Activated CD8-positive, alpha-beta T cell treated with anti-CD3 and anti-CD28 coated beads for 36 hours (primary cell): Measurements from ENCODE around the gene B3GNT9. TPM values are rescaled to one million over a fixed set of nuclear protein-coding genes. Genes with fewer than 3 reads are reported as not detected.

Experiments
- ATAC-seq: fragments of 200-7000 bp; cut with Tn5 transposase; one replicate; pipeline ENCODE4 v1.10.0; 2021; ENCODE audit warnings: mild to moderate bottlenecking, moderate library complexity
- CTCF ChIA-PET: fragments of 350-600 bp; sonication (Branson Sonifier 250); formaldehyde crosslinking; loops from one replicate; lab custom pipeline; 2021; ENCODE audit warnings: antibody characterized with exemption; lab: Charles Lee
- POLR2A ChIA-PET: fragments of 350-600 bp; sonication (Branson Sonifier 250); formaldehyde crosslinking; loops from one replicate; lab custom pipeline; 2021; ENCODE audit warnings: antibody characterized with exemption; lab: Charles Lee
- DNase-seq: peaks from one replicate; pipeline ENCODE4 v3.0.0-alpha.2; 2020
- H3K27ac Mint-ChIP-seq: one replicate; pipeline ENCODE4 v1.8.0; 2021; ENCODE audit warnings: mild to moderate bottlenecking, mixed read lengths
- H3K27me3 Mint-ChIP-seq: one replicate; pipeline ENCODE4 v1.8.0; 2021; ENCODE audit warnings: mixed read lengths
- H3K36me3 Mint-ChIP-seq: one replicate; pipeline ENCODE4 v1.8.0; 2021; ENCODE audit warnings: low read depth, mixed read lengths
- H3K4me1 Mint-ChIP-seq: one replicate; pipeline ENCODE4 v1.8.0; 2021; ENCODE audit warnings: low read depth, mixed read lengths
- H3K4me3 Mint-ChIP-seq: one replicate; pipeline ENCODE4 v1.8.0; 2021; ENCODE audit warnings: mild to moderate bottlenecking, moderate library complexity, mixed read lengths
- H3K9me3 Mint-ChIP-seq: one replicate; pipeline ENCODE4 v1.8.0; 2021; ENCODE audit warnings: mixed read lengths
- CTCF ChIP-seq: fragments of 200-600 bp; IDR thresholded peaks from one replicate; pipeline ENCODE4 v1.8.0; 2022; ENCODE audit warnings: antibody characterized with exemption, mild to moderate bottlenecking
- intact Hi-C: fragments of 100-400 bp; cut with micrococcal nuclease; formaldehyde crosslinking; loops from one replicate; pipeline ENCODE4 v1.10.0; 2022
- total RNA-seq, 2 experiments: library from RNA; stranded (reverse); gene quantifications; one replicate each; pipeline ENCODE4 v1.2.3, GENCODE V29; 2021

The B3GNT9 gene
- total RNA-seq, 2 experiments from 2014 or later = 2.1 to 2.5 TPM

- no peak for ATAC-seq
- peak; percentile 30 for DNase-seq
- Mint-ChIP-seq H3K27ac (no peak overlapping the region), H3K27me3 (peaks cover 24% of the 10 kb centered on the region), H3K36me3 (peaks cover 16% of the 10 kb centered on the region), H3K4me1 (peaks cover 41% of the 10 kb centered on the region), H3K4me3 (no peak overlapping the region), H3K9me3 (no peaks in the 10 kb centered on the region)
- CTCF ChIA-PET = interaction anchor here (1.0 to 15.9 kb wide), 27 partner anchors 10 to 275 kb away, joined by 3 to 209 read pairs (median 12); partner anchors contain the start of genes CES3, HSF4 and NOL3
- intact Hi-C loops = loop anchor here (5.0 kb wide), 4 partner anchors 124 to 204 kb away; no protein-coding TSS in a partner anchor
- TF ChIP-seq CTCF = no peak
- POLR2A ChIA-PET = interaction anchor here (1.1 to 1.7 kb wide), 2 partner anchors 21 to 125 kb away, joined by 4 read pairs; no protein-coding TSS in a partner anchor
These were observed 5.5 kb upstream of the B3GNT9 start for GRCh38 chr16:67156143-67156844.

- peaks cover 43% of the 10 kb centered on the region for H3K4me1 Mint-ChIP-seq
- intact Hi-C loops = loop anchor here (5.0 kb wide), 4 partner anchors 123 to 203 kb away; no protein-coding TSS in a partner anchor
- ATAC-seq (peak; percentile 26), DNase-seq (peak; percentile 80)
- peaks cover 13% of the 10 kb centered on the region for H3K36me3 Mint-ChIP-seq
- POLR2A ChIA-PET = interaction anchor here (0.8 to 1.1 kb wide), 7 partner anchors 22 to 177 kb away, joined by 3 to 5 read pairs (median 3); partner anchors contain the start of gene EXOC3L1
- TF ChIP-seq CTCF = peak; percentile 98
- CTCF ChIA-PET = interaction anchor here (0.6 to 15.9 kb wide), 70 partner anchors 8 to 274 kb away, joined by 3 to 209 read pairs (median 6); partner anchors contain the start of genes CBFB, CES3, CES4A and EXOC3L1
- H3K4me3 Mint-ChIP-seq = peak overlapping the region; percentile 66
- no peak overlapping the region for H3K27ac Mint-ChIP-seq
- no peaks in the 10 kb centered on the region for H3K9me3 Mint-ChIP-seq
- H3K27me3 Mint-ChIP-seq = peaks cover 27% of the 10 kb centered on the region
These were observed 4.7 kb upstream of the B3GNT9 start for GRCh38 chr16:67155295-67156142.

DNA sequence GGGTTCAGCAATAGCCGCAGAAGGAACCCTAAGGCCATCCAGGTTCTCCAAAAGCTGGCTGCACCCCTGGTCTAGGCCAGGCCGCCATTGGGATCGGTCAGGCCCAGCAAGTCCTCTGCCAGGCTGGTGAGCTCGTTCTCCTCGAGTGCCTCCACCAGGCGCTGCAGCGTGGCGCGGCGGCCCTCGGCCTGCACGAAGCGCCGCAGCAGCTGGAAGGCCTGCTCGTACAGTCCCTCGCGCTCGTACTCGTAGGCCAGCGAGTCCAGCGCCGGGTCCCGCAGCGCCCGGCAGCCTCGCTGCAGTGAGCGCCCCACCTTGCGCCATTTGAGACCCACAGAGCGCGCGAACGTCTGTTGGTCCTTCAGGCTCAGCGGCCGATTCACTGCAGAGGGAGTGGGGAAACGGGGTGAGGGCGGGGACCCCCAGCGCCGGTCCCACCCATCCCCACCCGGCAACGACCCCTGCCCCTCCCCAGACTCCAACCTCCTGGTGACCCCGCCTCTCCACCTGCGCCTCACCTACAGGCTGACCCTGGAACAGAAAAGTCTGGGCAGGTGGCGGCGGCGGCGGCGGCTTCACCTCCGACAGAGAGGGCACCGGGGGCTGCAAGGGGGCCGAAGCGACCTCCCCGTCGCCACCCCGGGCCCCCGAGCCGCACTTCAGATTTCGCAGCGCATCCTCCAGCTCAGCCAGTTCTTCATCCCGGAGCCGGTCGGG, 3.9 kb upstream of the B3GNT9 start:
- Mint-ChIP-seq H3K9me3 (no peaks in the 10 kb centered on the region), H3K27me3 (peaks cover 27% of the 10 kb centered on the region), H3K36me3 (peaks cover 13% of the 10 kb centered on the region), H3K4me1 (peaks cover 43% of the 10 kb centered on the region), H3K4me3 (peak overlapping the region; percentile 66), H3K27ac (no peak overlapping the region)
- POLR2A ChIA-PET = interaction anchor here (0.8 to 2.3 kb wide), 8 partner anchors 23 to 176 kb away, joined by 3 to 5 read pairs (median 3); partner anchors contain the start of gene EXOC3L1
- intact Hi-C loops = loop anchor here (5.0 kb wide), 4 partner anchors 122 to 202 kb away; no protein-coding TSS in a partner anchor
- DNase-seq (no peak), ATAC-seq (no peak)
- TF ChIP-seq CTCF = no peak
- CTCF ChIA-PET = interaction anchor here (0.6 to 15.9 kb wide), 69 partner anchors 9 to 267 kb away, joined by 3 to 209 read pairs (median 6); partner anchors contain the start of genes CBFB, CES3, CES4A and EXOC3L1

DNA sequence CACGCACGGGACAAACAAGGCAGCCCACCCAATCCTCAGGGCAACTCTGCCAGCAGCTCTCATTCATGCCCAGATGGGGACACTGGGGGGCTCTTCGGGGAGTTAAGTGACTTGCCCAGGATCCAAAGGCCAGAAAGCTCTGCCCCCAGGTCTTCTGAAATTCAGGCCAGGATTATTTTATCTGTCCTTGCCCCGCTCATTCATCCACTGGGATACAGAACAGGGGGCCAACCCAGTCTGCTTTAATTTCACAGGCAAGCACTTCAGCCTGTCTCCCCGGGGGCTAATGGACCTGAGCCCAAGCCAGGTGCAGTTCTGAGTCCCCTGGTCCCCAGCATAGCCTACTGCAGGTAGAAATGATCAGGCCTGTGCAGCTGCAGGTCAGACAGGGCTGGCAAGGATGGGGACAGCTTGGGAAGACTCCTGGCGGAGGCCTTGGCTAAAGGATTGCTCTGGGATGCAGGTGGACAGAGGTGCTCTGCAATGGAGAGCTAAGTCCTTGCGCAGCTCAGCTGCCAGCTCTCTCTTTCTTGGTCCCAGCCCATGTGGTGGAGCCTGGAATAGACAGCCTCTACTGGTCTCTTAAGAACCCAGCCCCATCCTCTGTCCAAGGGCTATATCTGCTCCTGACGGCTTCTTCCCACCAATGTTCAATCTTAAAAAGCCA, 766 bp upstream of the B3GNT9 start:
- Mint-ChIP-seq H3K27ac (no peak overlapping the region), H3K9me3 (no peaks in the 10 kb centered on the region), H3K4me1 (peaks cover 25% of the 10 kb centered on the region), H3K36me3 (peaks cover 29% of the 10 kb centered on the region), H3K27me3 (peaks cover 27% of the 10 kb centered on the region), H3K4me3 (peak overlapping the region; percentile 63)
- intact Hi-C loops = no loop called here
- TF ChIP-seq CTCF = no peak
- POLR2A ChIA-PET = interaction anchor here (0.6 to 1.8 kb wide), 7 partner anchors 7 to 209 kb away, joined by 3 to 5 read pairs (median 3); no protein-coding TSS in a partner anchor
- CTCF ChIA-PET = interaction anchor here (1.0 to 15.9 kb wide), 9 partner anchors 8 to 197 kb away, joined by 3 to 209 read pairs (median 5); partner anchors contain the start of genes CES3, FBXL8, HSF4 and NOL3
- ATAC-seq (no peak), DNase-seq (no peak)
